ENCODE results near the gene IPCEF1.
A peak's percentile ranks its signal among the peaks of the same experiment; 100 is the strongest.

The IPCEF1 gene

GRCh38 chr6:154343473-154344308 lies 12.9 kb downstream of the IPCEF1 start:
- ATAC-seq, result peak; percentile 65
- no peak for TF ChIP-seq GLIS3 (CRISPR knock-in tag; IDR thresholded peaks at IDR 0.05)
- TF ChIP-seq TCF4 (CRISPR knock-in tag; IDR thresholded peaks at IDR 0.05; ENCODE audit: borderline replicate concordance), result no peak
- TF ChIP-seq ZFP30 (CRISPR knock-in tag; IDR thresholded peaks at IDR 0.05), result no peak
- TF ChIP-seq BACH2 (CRISPR knock-in tag; IDR thresholded peaks at IDR 0.05; ENCODE audit: borderline replicate concordance), result no peak
- TF ChIP-seq CSRNP3 (CRISPR knock-in tag; IDR thresholded peaks at IDR 0.05), result no peak
- TF ChIP-seq PATZ1 (CRISPR knock-in tag; IDR thresholded peaks at IDR 0.05; ENCODE audit: borderline replicate concordance), result no peak
- TF ChIP-seq PPARA (CRISPR knock-in tag; IDR thresholded peaks at IDR 0.05; ENCODE audit: borderline replicate concordance), result no peak
- TF ChIP-seq ISL1 (CRISPR knock-in tag; IDR thresholded peaks at IDR 0.05), result no peak
- TF ChIP-seq RARB (CRISPR knock-in tag; IDR thresholded peaks at IDR 0.05), result no peak
- no peak for TF ChIP-seq ESRRG (CRISPR knock-in tag; IDR thresholded peaks at IDR 0.05)
- TF ChIP-seq CSDC2 (CRISPR knock-in tag; IDR thresholded peaks at IDR 0.05), result no peak
- no peak for TF ChIP-seq ZFP3 (CRISPR knock-in tag; IDR thresholded peaks at IDR 0.05)
- no peak for TF ChIP-seq POU6F1 (CRISPR knock-in tag; IDR thresholded peaks at IDR 0.05; ENCODE audit: borderline replicate concordance, low read depth)
- no peak for TF ChIP-seq SNAI2 (CRISPR knock-in tag; IDR thresholded peaks at IDR 0.05)
- no peak for TF ChIP-seq OSR1 (CRISPR knock-in tag; IDR thresholded peaks at IDR 0.05)

GRCh38 chr6:154341871-154342270 lies 14.7 kb downstream of the IPCEF1 start:
- TF ChIP-seq BACH2 (CRISPR knock-in tag; IDR thresholded peaks at IDR 0.05; ENCODE audit: borderline replicate concordance) (no peak), ARNTL (CRISPR knock-in tag; IDR thresholded peaks at IDR 0.05; ENCODE audit: borderline replicate concordance, low read depth) (no peak), CREB5 (CRISPR knock-in tag; IDR thresholded peaks at IDR 0.05; ENCODE audit: low read depth) (no peak), ISL1 (CRISPR knock-in tag; IDR thresholded peaks at IDR 0.05) (no peak), ZNF70 (CRISPR knock-in tag; IDR thresholded peaks at IDR 0.05) (no peak), CSRNP3 (CRISPR knock-in tag; IDR thresholded peaks at IDR 0.05) (no peak), GLIS3 (CRISPR knock-in tag; IDR thresholded peaks at IDR 0.05) (no peak), ZNF8 (CRISPR knock-in tag; IDR thresholded peaks at IDR 0.05) (no peak), TCF4 (CRISPR knock-in tag; IDR thresholded peaks at IDR 0.05; ENCODE audit: borderline replicate concordance) (no peak), CSDC2 (CRISPR knock-in tag; IDR thresholded peaks at IDR 0.05) (no peak)
- ATAC-seq, result no peak

GRCh38 chr6:154341336-154341735 lies 15.3 kb downstream of the IPCEF1 start:
- ATAC-seq, result no peak
- TF ChIP-seq ISL1 (CRISPR knock-in tag; IDR thresholded peaks at IDR 0.05) (no peak), ZNF8 (CRISPR knock-in tag; IDR thresholded peaks at IDR 0.05) (no peak), PPARA (CRISPR knock-in tag; IDR thresholded peaks at IDR 0.05; ENCODE audit: borderline replicate concordance) (no peak), ZC3H10 (CRISPR knock-in tag; IDR thresholded peaks at IDR 0.05) (no peak), PATZ1 (CRISPR knock-in tag; IDR thresholded peaks at IDR 0.05; ENCODE audit: borderline replicate concordance) (no peak), POU6F1 (CRISPR knock-in tag; IDR thresholded peaks at IDR 0.05; ENCODE audit: borderline replicate concordance, low read depth) (no peak), TOX (CRISPR knock-in tag; IDR thresholded peaks at IDR 0.05; ENCODE audit: borderline replicate concordance) (no peak), OSR1 (CRISPR knock-in tag; IDR thresholded peaks at IDR 0.05) (no peak), CSRNP3 (CRISPR knock-in tag; IDR thresholded peaks at IDR 0.05) (no peak), ARNTL (CRISPR knock-in tag; IDR thresholded peaks at IDR 0.05; ENCODE audit: borderline replicate concordance, low read depth) (no peak), ZFP30 (CRISPR knock-in tag; IDR thresholded peaks at IDR 0.05) (no peak)
